Prostate gland (tissue), 2 donors: ENCODE results near the gene CNTNAP2. TPM values are rescaled to one million over a fixed set of nuclear protein-coding genes. Genes with fewer than 3 reads are reported as not detected.

ENCODE experiments used
- DNase-seq: peaks from one replicate; pipeline ENCODE4 v3.0.0-alpha.2; 2019; ENCODE audit warnings: low spot score
- H3K27ac ChIP-seq, 2 donors: fragments of 200-600 bp; sonication (generic); 2 replicates each; pipeline ENCODE4 v1.5.1; 2017 to 2019
- H3K27me3 ChIP-seq: fragments of 200-600 bp; sonication (generic); replicated peaks from 2 replicates; pipeline ENCODE4 v1.5.1; 2019; ENCODE audit not compliant: insufficient read depth
- H3K36me3 ChIP-seq, 2 donors: fragments of 200-600 bp; sonication (generic); 1 replicate in 1 of 2; 2 replicates in 1 of 2; pipeline versions ENCODE4 v1.5.1 to v1.8.1; 2017 to 2019
- H3K4me1 ChIP-seq: fragments of 200-600 bp; sonication (generic); replicated peaks from 2 replicates; pipeline ENCODE4 v1.5.1; 2019
- H3K4me3 ChIP-seq, 2 donors: fragments of 200-600 bp; sonication (generic); 2 replicates each; pipeline ENCODE4 v1.5.1; 2017 to 2019
- H3K9me3 ChIP-seq: fragments of 200-600 bp; sonication (generic); 2 replicates; pipeline ENCODE4 v1.5.1; 2017
- CTCF ChIP-seq, 4 experiments: fragments of 200-600 bp in 2 of 4; fragments of 450-650 bp in 2 of 4; sonication (generic) in 2 of 4; IDR thresholded peaks; 1 replicate in 3 of 4; 2 replicates in 1 of 4; pipeline ENCODE4 v1.5.1; 2016 to 2019; ENCODE audit warnings: antibody characterized with exemption in 4 of 4, mild to moderate bottlenecking in 2 of 4, moderate library complexity in 2 of 4
- POLR2A ChIP-seq: fragments of 450-650 bp; IDR thresholded peaks from one replicate; pipeline ENCODE4 v1.6.1; 2016; ENCODE audit warnings: antibody characterized with exemption, mild to moderate bottlenecking
- POLR2AphosphoS5 ChIP-seq: sonication (generic); formaldehyde crosslinking; IDR thresholded peaks from one replicate; pipeline ENCODE4 v1.6.1; 2017; ENCODE audit warnings: antibody characterized with exemption
- WGBS: methylation state at CpG from one replicate; pipeline ENCODE4 v1.1.5; 2018; 5-methylcytosine and 5-hydroxymethylcytosine counted together
- intact Hi-C: fragments of 100-400 bp; cut with DNase I; formaldehyde crosslinking; loops from one replicate; pipeline ENCODE4 v1.14.2; 2022
- total RNA-seq, 2 donors: library from RNA; depleted of rRNA; stranded (reverse); fragments of >200 nt; gene quantifications; one replicate each; pipeline ENCODE4 v1.1.0, GENCODE V29; 2016

Gene CNTNAP2
- total RNA-seq, 2 donors from 2014 or later, result 10.6 to 43.7 TPM

GRCh38 chr7:146565872-146566271 is 449.3 kb downstream of the CNTNAP2 start:
- no peak for TF ChIP-seq POLR2A
- TF ChIP-seq CTCF (IDR thresholded peaks at IDR 0.05), result no peak
- no peak for TF ChIP-seq POLR2AphosphoS5
- no peak overlapping the region for H3K4me3 ChIP-seq
- no peaks in the 10 kb centered on the region for H3K4me1 ChIP-seq
- H3K9me3 ChIP-seq, result no peaks in the 10 kb centered on the region
- WGBS, result 60% methylated on average over 3 of the region's 3 CpGs
- no peaks in the 10 kb centered on the region for H3K27me3 ChIP-seq
- H3K36me3 ChIP-seq, result no peaks in the 10 kb centered on the region
- no peak for DNase-seq
- no peak overlapping the region for H3K27ac ChIP-seq
- intact Hi-C loops, result no loop called here

GRCh38 chr7:146575903-146576302 is 459.3 kb downstream of the CNTNAP2 start:
- H3K27me3 ChIP-seq, result no peaks in the 10 kb centered on the region
- no peak overlapping the region for H3K27ac ChIP-seq
- no peaks in the 10 kb centered on the region for H3K4me1 ChIP-seq
- no peak overlapping the region for H3K4me3 ChIP-seq
- no peaks in the 10 kb centered on the region for H3K36me3 ChIP-seq
- intact Hi-C loops, result no loop called here
- TF ChIP-seq POLR2AphosphoS5 (no peak), CTCF (IDR thresholded peaks at IDR 0.05) (no peak), POLR2A (no peak)
- WGBS, result 20% methylated on average over 2 of the region's 2 CpGs
- H3K9me3 ChIP-seq, result no peaks in the 10 kb centered on the region
- DNase-seq, result no peak

DNA sequence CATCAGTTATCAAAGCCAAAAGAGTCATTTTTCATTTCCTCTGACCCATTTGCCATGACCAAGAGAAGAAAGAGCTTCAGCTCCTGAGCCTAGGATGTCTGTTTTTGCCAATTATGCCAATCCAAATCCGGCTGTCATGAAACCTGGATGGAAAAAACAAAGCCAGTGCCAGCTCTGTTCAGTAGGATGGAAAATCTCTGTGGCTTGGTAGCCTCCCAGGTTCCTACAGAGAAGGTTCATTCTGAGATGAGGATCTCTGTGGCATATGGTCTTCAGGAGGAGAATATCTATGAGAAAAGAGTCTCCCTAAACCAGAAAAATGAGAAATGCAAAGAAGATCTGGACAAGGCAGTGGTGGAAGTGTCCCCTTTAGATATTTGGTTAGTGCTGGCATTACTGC is 475.4 kb downstream of the CNTNAP2 start:
- TF ChIP-seq POLR2A, result no peak
- no peak for TF ChIP-seq POLR2AphosphoS5
- TF ChIP-seq CTCF (IDR thresholded peaks at IDR 0.05), result no peak
- Histone ChIP-seq H3K27me3 (no peaks in the 10 kb centered on the region), H3K27ac (no peak overlapping the region), H3K9me3 (no peaks in the 10 kb centered on the region), H3K4me3 (no peak overlapping the region), H3K4me1 (no peaks in the 10 kb centered on the region), H3K36me3 (no peaks in the 10 kb centered on the region)
- intact Hi-C loops, result no loop called here
- no peak for DNase-seq
- WGBS, result 68% methylated on average over 1 of the region's 1 CpG

DNA sequence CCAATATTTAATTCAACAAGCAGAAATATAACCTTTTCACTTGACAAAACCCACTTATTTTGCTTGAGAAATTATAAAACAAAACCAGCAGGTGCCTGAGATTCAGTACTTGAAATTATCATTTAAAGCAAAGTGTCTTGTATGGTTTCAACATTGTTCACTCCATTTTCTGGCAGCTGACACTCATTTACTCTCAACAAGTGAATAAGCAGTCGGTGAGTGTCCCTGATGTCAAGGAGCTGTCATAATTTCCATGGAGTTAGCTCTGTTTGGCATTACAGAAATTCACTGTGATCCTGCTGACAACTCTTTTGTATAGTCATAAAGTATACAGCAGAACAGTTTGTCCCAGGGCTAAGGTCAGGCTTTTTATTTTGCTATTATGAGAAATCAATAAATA is 490.0 kb downstream of the CNTNAP2 start:
- H3K27me3 ChIP-seq, result no peaks in the 10 kb centered on the region
- 76% methylated on average over 1 of the region's 1 CpG for WGBS
- intact Hi-C loops, result no loop called here

GRCh38 chr7:146619641-146620040 is 503.0 kb downstream of the CNTNAP2 start:
- H3K4me3 ChIP-seq, result no peak overlapping the region
- H3K27me3 ChIP-seq, result no peaks in the 10 kb centered on the region
- no peaks in the 10 kb centered on the region for H3K36me3 ChIP-seq
- no peak overlapping the region for H3K27ac ChIP-seq
- TF ChIP-seq POLR2A (no peak), POLR2AphosphoS5 (no peak), CTCF (IDR thresholded peaks at IDR 0.05) (no peak)
- intact Hi-C loops, result no loop called here
- DNase-seq, result no peak
- 90% methylated on average over 5 of the region's 5 CpGs for WGBS
- H3K4me1 ChIP-seq, result no peaks in the 10 kb centered on the region
- H3K9me3 ChIP-seq, result no peaks in the 10 kb centered on the region

More for the DNA sequence above, 490.0 kb downstream of the CNTNAP2 start:
- Histone ChIP-seq H3K4me1 (no peaks in the 10 kb centered on the region), H3K9me3 (no peaks in the 10 kb centered on the region), H3K36me3 (no peaks in the 10 kb centered on the region), H3K27ac (no peak overlapping the region), H3K4me3 (no peak overlapping the region)
- TF ChIP-seq POLR2A, result no peak
- DNase-seq, result no peak
